ENCODE data around the gene GOLGB1.

DNA sequence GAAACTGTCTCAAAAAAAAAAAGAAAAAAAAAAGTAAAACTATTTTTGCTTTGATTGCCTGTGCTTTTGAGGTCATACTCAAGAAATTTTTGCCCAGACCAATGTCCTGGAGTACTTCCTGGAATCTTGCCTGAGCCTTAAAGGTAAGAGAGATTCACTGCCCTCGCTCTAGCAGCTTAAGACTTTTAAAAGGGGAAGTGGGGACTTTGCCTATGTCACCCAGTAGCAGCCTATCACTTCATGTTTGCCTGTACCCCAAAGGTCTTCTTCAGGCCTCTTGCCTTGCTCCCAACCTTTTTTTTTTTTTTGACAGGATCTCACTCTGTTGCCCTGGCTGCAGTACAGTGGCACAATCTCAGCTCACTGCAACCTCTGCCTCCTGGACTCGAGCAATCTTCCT, 18.9 kb upstream of the GOLGB1 start:
- TF ChIP-seq, protein P1, sequence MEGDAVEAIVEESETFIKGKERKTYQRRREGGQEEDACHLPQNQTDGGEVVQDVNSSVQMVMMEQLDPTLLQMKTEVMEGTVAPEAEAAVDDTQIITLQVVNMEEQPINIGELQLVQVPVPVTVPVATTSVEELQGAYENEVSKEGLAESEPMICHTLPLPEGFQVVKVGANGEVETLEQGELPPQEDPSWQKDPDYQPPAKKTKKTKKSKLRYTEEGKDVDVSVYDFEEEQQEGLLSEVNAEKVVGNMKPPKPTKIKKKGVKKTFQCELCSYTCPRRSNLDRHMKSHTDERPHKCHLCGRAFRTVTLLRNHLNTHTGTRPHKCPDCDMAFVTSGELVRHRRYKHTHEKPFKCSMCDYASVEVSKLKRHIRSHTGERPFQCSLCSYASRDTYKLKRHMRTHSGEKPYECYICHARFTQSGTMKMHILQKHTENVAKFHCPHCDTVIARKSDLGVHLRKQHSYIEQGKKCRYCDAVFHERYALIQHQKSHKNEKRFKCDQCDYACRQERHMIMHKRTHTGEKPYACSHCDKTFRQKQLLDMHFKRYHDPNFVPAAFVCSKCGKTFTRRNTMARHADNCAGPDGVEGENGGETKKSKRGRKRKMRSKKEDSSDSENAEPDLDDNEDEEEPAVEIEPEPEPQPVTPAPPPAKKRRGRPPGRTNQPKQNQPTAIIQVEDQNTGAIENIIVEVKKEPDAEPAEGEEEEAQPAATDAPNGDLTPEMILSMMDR (IDR thresholded peaks at IDR 0.05), result no peak
- TF ChIP-seq ZFX (IDR thresholded peaks at IDR 0.05; ENCODE audit: borderline replicate concordance), result no peak

All from 22Rv1 (cell line).